GM23338 (cell line): ENCODE measurements around the gene DBF4B. TPM values are rescaled to one million over a fixed set of nuclear protein-coding genes. Genes with fewer than 3 reads are reported as not detected.

ENCODE experiments used
- ATAC-seq: fragments of 200-7000 bp; cut with Tn5 transposase; 3 replicates; pipeline ENCODE4 v1.9.1; 2020
- DNase-seq: peaks from one replicate; pipeline ENCODE4 v3.0.0-alpha.2; 2015; ENCODE audit warnings: low spot score
- H2AFZ ChIP-seq: fragments of 200-600 bp; sonication (generic); 2 replicates; pipeline ENCODE4 v1.8.0; 2016; ENCODE audit warnings: antibody characterized with exemption, mild to moderate bottlenecking, moderate library complexity
- H3F3A ChIP-seq: fragments of 200-600 bp; sonication (generic); replicated peaks from 2 replicates; pipeline ENCODE4 v1.8.0; 2017; ENCODE audit warnings: antibody characterized with exemption, mixed run types, low read depth
- H3K27ac ChIP-seq: fragments of 200-600 bp; sonication (generic); 2 replicates; pipeline ENCODE4 v1.6.1; 2016; ENCODE audit warnings: low read depth
- H3K27me3 ChIP-seq: fragments of 200-600 bp; sonication (generic); 2 replicates; pipeline ENCODE4 v1.8.0; 2016; ENCODE audit warnings: mild to moderate bottlenecking, mixed run types, moderate library complexity; ENCODE audit not compliant: insufficient read depth
- H3K36me3 ChIP-seq: fragments of 200-600 bp; sonication (generic); 2 replicates; pipeline ENCODE4 v1.8.0; 2016; ENCODE audit warnings: mild to moderate bottlenecking; ENCODE audit not compliant: insufficient read depth
- H3K4me1 ChIP-seq: fragments of 200-600 bp; sonication (generic); 2 replicates; pipeline ENCODE4 v1.8.0; 2016; ENCODE audit warnings: mild to moderate bottlenecking, moderate library complexity; ENCODE audit not compliant: insufficient read depth
- H3K4me2 ChIP-seq: fragments of 200-600 bp; sonication (generic); 2 replicates; pipeline ENCODE4 v1.7.1; 2017; ENCODE audit warnings: mixed run types
- H3K4me3 ChIP-seq: fragments of 200-600 bp; sonication (generic); 2 replicates; pipeline ENCODE4 v1.6.1; 2016; ENCODE audit warnings: mixed run types
- H3K79me2 ChIP-seq: fragments of 200-600 bp; sonication (generic); replicated peaks from 2 replicates; pipeline ENCODE4 v1.8.0; 2017; ENCODE audit warnings: mild to moderate bottlenecking; ENCODE audit not compliant: insufficient read depth
- H3K9me2 ChIP-seq: fragments of 200-600 bp; sonication (generic); 2 replicates; pipeline ENCODE4 v1.8.0; 2017; ENCODE audit not compliant: insufficient read depth
- H4K20me1 ChIP-seq: fragments of 200-600 bp; sonication (generic); replicated peaks from 2 replicates; pipeline ENCODE4 v1.8.0; 2017; ENCODE audit warnings: mild to moderate bottlenecking; ENCODE audit not compliant: insufficient read depth
- H3K27ac Mint-ChIP-seq: 2 replicates; pipeline ENCODE4 v1.8.0; 2020; ENCODE audit warnings: inconsistent platforms, mild to moderate bottlenecking, moderate library complexity, mixed read lengths
- H3K27me3 Mint-ChIP-seq: 3 replicates; pipeline ENCODE4 v1.8.0; 2022; ENCODE audit warnings: low read depth, mild to moderate bottlenecking, moderate library complexity, mixed read lengths, inconsistent platforms; ENCODE audit not compliant: insufficient read depth, poor library complexity
- H3K36me3 Mint-ChIP-seq: 3 replicates; pipeline ENCODE4 v1.8.0; 2021; ENCODE audit warnings: low read depth, mild to moderate bottlenecking, inconsistent platforms, moderate library complexity, mixed read lengths
- H3K4me1 Mint-ChIP-seq: 3 replicates; pipeline ENCODE4 v1.8.0; 2020; ENCODE audit warnings: mild to moderate bottlenecking, inconsistent platforms, mixed read lengths
- H3K4me3 Mint-ChIP-seq: 3 replicates; pipeline ENCODE4 v1.8.0; 2021; ENCODE audit warnings: moderate library complexity, mild to moderate bottlenecking, inconsistent platforms, mixed read lengths
- H3K9me3 Mint-ChIP-seq: 3 replicates; pipeline ENCODE4 v1.8.0; 2020; ENCODE audit warnings: moderate library complexity, mild to moderate bottlenecking, inconsistent platforms, mixed read lengths
- CTCF ChIP-seq, 2 experiments: fragments of 200-600 bp in 1 of 2; sonication (generic) in 1 of 2; conservative IDR thresholded peaks; 2 replicates each; pipeline versions ENCODE4 v1.5.1 to v1.6.1; 2016 to 2017; ENCODE audit warnings: antibody characterized with exemption in 2 of 2, low read depth in 2 of 2, mild to moderate bottlenecking in 2 of 2, moderate library complexity in 1 of 2
- EZH2 ChIP-seq: fragments of 200-600 bp; sonication (generic); IDR thresholded peaks from one replicate; pipeline ENCODE4 v1.8.0; 2017; ENCODE audit warnings: antibody characterized with exemption, mild to moderate bottlenecking, low read depth; ENCODE audit not compliant: unreplicated experiment
- EZH2phosphoT487 ChIP-seq: fragments of 200-600 bp; sonication (generic); IDR thresholded peaks from one replicate; pipeline ENCODE4 v1.8.1; 2018; ENCODE audit warnings: antibody characterized with exemption; ENCODE audit not compliant: unreplicated experiment
- JUNB ChIP-seq: IDR thresholded peaks from one replicate; pipeline ENCODE4 v1.6.1; 2016; ENCODE audit warnings: antibody characterized with exemption; ENCODE audit not compliant: unreplicated experiment
- NANOG ChIP-seq: IDR thresholded peaks from 2 replicates; pipeline ENCODE4 v1.6.1; 2016; ENCODE audit warnings: antibody characterized with exemption, borderline replicate concordance
- POLR2AphosphoS5 ChIP-seq: IDR thresholded peaks from 2 replicates; pipeline ENCODE4 v1.6.1; 2016; ENCODE audit warnings: antibody characterized with exemption, low read depth
- ZNF114 ChIP-seq: fragments of 250-450 bp; sonication (Bioruptor Pico); IDR thresholded peaks from 2 replicates; pipeline ENCODE4 v1.5.0; 2020; ENCODE audit warnings: mild to moderate bottlenecking, moderate library complexity
- polyA plus RNA-seq: library from polyadenylated mRNA; unstranded; fragments of >200 nt; fragmentation: Nextera tagmentation; extraction: Ambion mirVana; gene quantifications from 2 replicates; pipeline ENCODE4 v1.2.1, GENCODE V29; 2016
- total RNA-seq: library from RNA; depleted of rRNA; stranded (reverse); fragments of >200 nt; shearing (Covaris generic); gene quantifications from 2 replicates; pipeline ENCODE4 v1.2.3, GENCODE V29; 2014
- TF ChIP-seq, protein P1 (sequence below): fragments of 250-450 bp; sonication (Bioruptor Pico); IDR thresholded peaks from 2 replicates; pipeline ENCODE4 v1.5.0; 2020; ENCODE audit warnings: mild to moderate bottlenecking, moderate library complexity
- TF ChIP-seq, protein P2 (sequence below): IDR thresholded peaks from one replicate; pipeline ENCODE4 v1.6.1; 2018; ENCODE audit warnings: antibody characterized with exemption; ENCODE audit not compliant: unreplicated experiment
- TF ChIP-seq, protein P3 (sequence below): IDR thresholded peaks from 2 replicates; pipeline ENCODE4 v1.6.1; 2016; ENCODE audit warnings: antibody characterized with exemption

DBF4B gene
- total and polyA plus RNA-seq, 2 experiments from 2014 or later, result 9.9 to 16.4 TPM

- H3K4me3 ChIP-seq, result no peak overlapping the region
- H3K79me2 ChIP-seq, result no peaks in the 10 kb centered on the region
- no peaks in the 10 kb centered on the region for H3K27me3 Mint-ChIP-seq
- H3K27me3 ChIP-seq, result peaks cover 10% of the 10 kb centered on the region
- no peaks in the 10 kb centered on the region for H3K36me3 ChIP-seq
- no peaks in the 10 kb centered on the region for H3F3A ChIP-seq
- no peak overlapping the region for H2AFZ ChIP-seq
- TF ChIP-seq NANOG, result no peak
- TF ChIP-seq JUNB, result no peak
- H3K4me2 ChIP-seq, result no peak overlapping the region
- DNase-seq (no peak), ATAC-seq (no peak)
- no peaks in the 10 kb centered on the region for H3K9me3 Mint-ChIP-seq
- no peak overlapping the region for H3K4me3 Mint-ChIP-seq
- no peaks in the 10 kb centered on the region for H3K9me2 ChIP-seq
- no peaks in the 10 kb centered on the region for H4K20me1 ChIP-seq
- no peak overlapping the region for H3K27ac Mint-ChIP-seq
- H3K27ac ChIP-seq, result no peak overlapping the region
- H3K4me1 ChIP-seq, result no peaks in the 10 kb centered on the region
- H3K36me3 Mint-ChIP-seq, result no peaks in the 10 kb centered on the region
- no peaks in the 10 kb centered on the region for H3K4me1 Mint-ChIP-seq
Observed at GRCh38 chr17:44663095-44663494, 45.4 kb upstream of the DBF4B start.

- H3K36me3 ChIP-seq, result no peaks in the 10 kb centered on the region
- H3K4me2 ChIP-seq, result no peak overlapping the region
- no peaks in the 10 kb centered on the region for H3K79me2 ChIP-seq
- no peaks in the 10 kb centered on the region for H3K4me1 ChIP-seq
- H3K27ac ChIP-seq, result no peak overlapping the region
- no peak overlapping the region for H3K27ac Mint-ChIP-seq
- DNase-seq (no peak), ATAC-seq (no peak)
- H3K9me3 Mint-ChIP-seq, result no peaks in the 10 kb centered on the region
- no peak overlapping the region for H3K4me3 ChIP-seq
- no peaks in the 10 kb centered on the region for H3K27me3 Mint-ChIP-seq
- H3K9me2 ChIP-seq, result no peaks in the 10 kb centered on the region
- no peaks in the 10 kb centered on the region for H3F3A ChIP-seq
- H3K36me3 Mint-ChIP-seq, result no peaks in the 10 kb centered on the region
- H4K20me1 ChIP-seq, result no peaks in the 10 kb centered on the region
- H3K4me3 Mint-ChIP-seq, result no peak overlapping the region
- H3K4me1 Mint-ChIP-seq, result no peaks in the 10 kb centered on the region
- H3K27me3 ChIP-seq, result no peaks in the 10 kb centered on the region
- no peak overlapping the region for H2AFZ ChIP-seq
- TF ChIP-seq POLR2AphosphoS5 (no peak), EZH2 (no peak), ZNF114 (no peak), EZH2phosphoT487 (no peak), JUNB (no peak), CTCF (conservative IDR thresholded peaks at IDR 0.05; ENCODE audit: low read depth in 2 of 2) (no peak)
- TF ChIP-seq, protein P1, sequence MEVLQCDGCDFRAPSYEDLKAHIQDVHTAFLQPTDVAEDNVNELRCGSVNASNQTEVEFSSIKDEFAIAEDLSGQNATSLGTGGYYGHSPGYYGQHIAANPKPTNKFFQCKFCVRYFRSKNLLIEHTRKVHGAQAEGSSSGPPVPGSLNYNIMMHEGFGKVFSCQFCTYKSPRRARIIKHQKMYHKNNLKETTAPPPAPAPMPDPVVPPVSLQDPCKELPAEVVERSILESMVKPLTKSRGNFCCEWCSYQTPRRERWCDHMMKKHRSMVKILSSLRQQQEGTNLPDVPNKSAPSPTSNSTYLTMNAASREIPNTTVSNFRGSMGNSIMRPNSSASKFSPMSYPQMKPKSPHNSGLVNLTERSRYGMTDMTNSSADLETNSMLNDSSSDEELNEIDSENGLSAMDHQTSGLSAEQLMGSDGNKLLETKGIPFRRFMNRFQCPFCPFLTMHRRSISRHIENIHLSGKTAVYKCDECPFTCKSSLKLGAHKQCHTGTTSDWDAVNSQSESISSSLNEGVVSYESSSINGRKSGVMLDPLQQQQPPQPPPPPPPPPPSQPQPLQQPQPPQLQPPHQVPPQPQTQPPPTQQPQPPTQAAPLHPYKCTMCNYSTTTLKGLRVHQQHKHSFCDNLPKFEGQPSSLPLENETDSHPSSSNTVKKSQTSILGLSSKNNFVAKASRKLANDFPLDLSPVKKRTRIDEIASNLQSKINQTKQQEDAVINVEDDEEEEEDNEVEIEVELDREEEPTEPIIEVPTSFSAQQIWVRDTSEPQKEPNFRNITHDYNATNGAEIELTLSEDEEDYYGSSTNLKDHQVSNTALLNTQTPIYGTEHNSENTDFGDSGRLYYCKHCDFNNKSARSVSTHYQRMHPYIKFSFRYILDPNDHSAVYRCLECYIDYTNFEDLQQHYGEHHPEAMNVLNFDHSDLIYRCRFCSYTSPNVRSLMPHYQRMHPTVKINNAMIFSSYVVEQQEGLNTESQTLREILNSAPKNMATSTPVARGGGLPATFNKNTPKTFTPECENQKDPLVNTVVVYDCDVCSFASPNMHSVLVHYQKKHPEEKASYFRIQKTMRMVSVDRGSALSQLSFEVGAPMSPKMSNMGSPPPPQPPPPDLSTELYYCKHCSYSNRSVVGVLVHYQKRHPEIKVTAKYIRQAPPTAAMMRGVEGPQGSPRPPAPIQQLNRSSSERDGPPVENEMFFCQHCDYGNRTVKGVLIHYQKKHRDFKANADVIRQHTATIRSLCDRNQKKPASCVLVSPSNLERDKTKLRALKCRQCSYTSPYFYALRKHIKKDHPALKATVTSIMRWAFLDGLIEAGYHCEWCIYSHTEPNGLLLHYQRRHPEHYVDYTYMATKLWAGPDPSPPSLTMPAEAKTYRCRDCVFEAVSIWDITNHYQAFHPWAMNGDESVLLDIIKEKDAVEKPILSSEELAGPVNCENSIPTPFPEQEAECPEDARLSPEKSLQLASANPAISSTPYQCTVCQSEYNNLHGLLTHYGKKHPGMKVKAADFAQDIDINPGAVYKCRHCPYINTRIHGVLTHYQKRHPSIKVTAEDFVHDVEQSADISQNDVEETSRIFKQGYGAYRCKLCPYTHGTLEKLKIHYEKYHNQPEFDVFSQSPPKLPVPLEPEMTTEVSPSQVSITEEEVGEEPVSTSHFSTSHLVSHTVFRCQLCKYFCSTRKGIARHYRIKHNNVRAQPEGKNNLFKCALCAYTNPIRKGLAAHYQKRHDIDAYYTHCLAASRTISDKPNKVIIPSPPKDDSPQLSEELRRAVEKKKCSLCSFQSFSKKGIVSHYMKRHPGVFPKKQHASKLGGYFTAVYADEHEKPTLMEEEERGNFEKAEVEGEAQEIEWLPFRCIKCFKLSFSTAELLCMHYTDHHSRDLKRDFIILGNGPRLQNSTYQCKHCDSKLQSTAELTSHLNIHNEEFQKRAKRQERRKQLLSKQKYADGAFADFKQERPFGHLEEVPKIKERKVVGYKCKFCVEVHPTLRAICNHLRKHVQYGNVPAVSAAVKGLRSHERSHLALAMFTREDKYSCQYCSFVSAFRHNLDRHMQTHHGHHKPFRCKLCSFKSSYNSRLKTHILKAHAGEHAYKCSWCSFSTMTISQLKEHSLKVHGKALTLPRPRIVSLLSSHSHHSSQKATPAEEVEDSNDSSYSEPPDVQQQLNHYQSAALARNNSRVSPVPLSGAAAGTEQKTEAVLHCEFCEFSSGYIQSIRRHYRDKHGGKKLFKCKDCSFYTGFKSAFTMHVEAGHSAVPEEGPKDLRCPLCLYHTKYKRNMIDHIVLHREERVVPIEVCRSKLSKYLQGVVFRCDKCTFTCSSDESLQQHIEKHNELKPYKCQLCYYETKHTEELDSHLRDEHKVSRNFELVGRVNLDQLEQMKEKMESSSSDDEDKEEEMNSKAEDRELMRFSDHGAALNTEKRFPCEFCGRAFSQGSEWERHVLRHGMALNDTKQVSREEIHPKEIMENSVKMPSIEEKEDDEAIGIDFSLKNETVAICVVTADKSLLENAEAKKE (CRISPR knock-in tag), result no peak
- TF ChIP-seq, protein P2, sequence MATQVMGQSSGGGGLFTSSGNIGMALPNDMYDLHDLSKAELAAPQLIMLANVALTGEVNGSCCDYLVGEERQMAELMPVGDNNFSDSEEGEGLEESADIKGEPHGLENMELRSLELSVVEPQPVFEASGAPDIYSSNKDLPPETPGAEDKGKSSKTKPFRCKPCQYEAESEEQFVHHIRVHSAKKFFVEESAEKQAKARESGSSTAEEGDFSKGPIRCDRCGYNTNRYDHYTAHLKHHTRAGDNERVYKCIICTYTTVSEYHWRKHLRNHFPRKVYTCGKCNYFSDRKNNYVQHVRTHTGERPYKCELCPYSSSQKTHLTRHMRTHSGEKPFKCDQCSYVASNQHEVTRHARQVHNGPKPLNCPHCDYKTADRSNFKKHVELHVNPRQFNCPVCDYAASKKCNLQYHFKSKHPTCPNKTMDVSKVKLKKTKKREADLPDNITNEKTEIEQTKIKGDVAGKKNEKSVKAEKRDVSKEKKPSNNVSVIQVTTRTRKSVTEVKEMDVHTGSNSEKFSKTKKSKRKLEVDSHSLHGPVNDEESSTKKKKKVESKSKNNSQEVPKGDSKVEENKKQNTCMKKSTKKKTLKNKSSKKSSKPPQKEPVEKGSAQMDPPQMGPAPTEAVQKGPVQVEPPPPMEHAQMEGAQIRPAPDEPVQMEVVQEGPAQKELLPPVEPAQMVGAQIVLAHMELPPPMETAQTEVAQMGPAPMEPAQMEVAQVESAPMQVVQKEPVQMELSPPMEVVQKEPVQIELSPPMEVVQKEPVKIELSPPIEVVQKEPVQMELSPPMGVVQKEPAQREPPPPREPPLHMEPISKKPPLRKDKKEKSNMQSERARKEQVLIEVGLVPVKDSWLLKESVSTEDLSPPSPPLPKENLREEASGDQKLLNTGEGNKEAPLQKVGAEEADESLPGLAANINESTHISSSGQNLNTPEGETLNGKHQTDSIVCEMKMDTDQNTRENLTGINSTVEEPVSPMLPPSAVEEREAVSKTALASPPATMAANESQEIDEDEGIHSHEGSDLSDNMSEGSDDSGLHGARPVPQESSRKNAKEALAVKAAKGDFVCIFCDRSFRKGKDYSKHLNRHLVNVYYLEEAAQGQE, result no peak
- TF ChIP-seq, protein P3, sequence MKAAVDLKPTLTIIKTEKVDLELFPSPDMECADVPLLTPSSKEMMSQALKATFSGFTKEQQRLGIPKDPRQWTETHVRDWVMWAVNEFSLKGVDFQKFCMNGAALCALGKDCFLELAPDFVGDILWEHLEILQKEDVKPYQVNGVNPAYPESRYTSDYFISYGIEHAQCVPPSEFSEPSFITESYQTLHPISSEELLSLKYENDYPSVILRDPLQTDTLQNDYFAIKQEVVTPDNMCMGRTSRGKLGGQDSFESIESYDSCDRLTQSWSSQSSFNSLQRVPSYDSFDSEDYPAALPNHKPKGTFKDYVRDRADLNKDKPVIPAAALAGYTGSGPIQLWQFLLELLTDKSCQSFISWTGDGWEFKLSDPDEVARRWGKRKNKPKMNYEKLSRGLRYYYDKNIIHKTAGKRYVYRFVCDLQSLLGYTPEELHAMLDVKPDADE, result no peak
Observed at GRCh38 chr17:44664867-44665266, 43.6 kb upstream of the DBF4B start.
